Prostate gland (tissue), 2 donors: ENCODE results near the gene APLF. TPM values are rescaled to one million over a fixed set of nuclear protein-coding genes. Genes with fewer than 3 reads are reported as not detected.

Source experiments
- DNase-seq: peaks from one replicate; pipeline ENCODE4 v3.0.0-alpha.2; 2019; ENCODE audit warnings: low spot score
- H3K27ac ChIP-seq, 2 donors: fragments of 200-600 bp; sonication (generic); 2 replicates each; pipeline ENCODE4 v1.5.1; 2017 to 2019
- H3K27me3 ChIP-seq: fragments of 200-600 bp; sonication (generic); replicated peaks from 2 replicates; pipeline ENCODE4 v1.5.1; 2019; ENCODE audit not compliant: insufficient read depth
- H3K36me3 ChIP-seq, 2 donors: fragments of 200-600 bp; sonication (generic); 1 replicate in 1 of 2; 2 replicates in 1 of 2; pipeline versions ENCODE4 v1.5.1 to v1.8.1; 2017 to 2019
- H3K4me1 ChIP-seq: fragments of 200-600 bp; sonication (generic); replicated peaks from 2 replicates; pipeline ENCODE4 v1.5.1; 2019
- H3K4me3 ChIP-seq, 2 donors: fragments of 200-600 bp; sonication (generic); 2 replicates each; pipeline ENCODE4 v1.5.1; 2017 to 2019
- H3K9me3 ChIP-seq: fragments of 200-600 bp; sonication (generic); 2 replicates; pipeline ENCODE4 v1.5.1; 2017
- POLR2A ChIP-seq: fragments of 450-650 bp; IDR thresholded peaks from one replicate; pipeline ENCODE4 v1.6.1; 2016; ENCODE audit warnings: antibody characterized with exemption, mild to moderate bottlenecking
- POLR2AphosphoS5 ChIP-seq: sonication (generic); formaldehyde crosslinking; IDR thresholded peaks from one replicate; pipeline ENCODE4 v1.6.1; 2017; ENCODE audit warnings: antibody characterized with exemption
- WGBS: methylation state at CpG from one replicate; pipeline ENCODE4 v1.1.5; 2018; 5-methylcytosine and 5-hydroxymethylcytosine counted together
- intact Hi-C: fragments of 100-400 bp; cut with DNase I; formaldehyde crosslinking; loops from one replicate; pipeline ENCODE4 v1.14.2; 2022
- total RNA-seq, 2 donors: library from RNA; depleted of rRNA; stranded (reverse); fragments of >200 nt; gene quantifications; one replicate each; pipeline ENCODE4 v1.1.0, GENCODE V29; 2016
- TF ChIP-seq, protein P1 (sequence below), 4 experiments: fragments of 200-600 bp in 2 of 4; fragments of 450-650 bp in 2 of 4; sonication (generic) in 2 of 4; IDR thresholded peaks; 1 replicate in 3 of 4; 2 replicates in 1 of 4; pipeline ENCODE4 v1.5.1; 2016 to 2019; ENCODE audit warnings: antibody characterized with exemption in 4 of 4, mild to moderate bottlenecking in 2 of 4, moderate library complexity in 2 of 4

The APLF gene
- total RNA-seq, 2 donors from 2014 or later, result 7.3 to 10.2 TPM

GRCh38 chr2:68620772-68621171 is 153.4 kb downstream of the APLF start:
- H3K36me3 ChIP-seq, result no peaks in the 10 kb centered on the region
- no peak overlapping the region for H3K4me3 ChIP-seq
- H3K9me3 ChIP-seq, result no peaks in the 10 kb centered on the region
- no peaks in the 10 kb centered on the region for H3K27me3 ChIP-seq
- intact Hi-C loops, result no loop called here
- no peak for TF ChIP-seq POLR2A
- TF ChIP-seq POLR2AphosphoS5, result no peak
- TF ChIP-seq, protein P1, sequence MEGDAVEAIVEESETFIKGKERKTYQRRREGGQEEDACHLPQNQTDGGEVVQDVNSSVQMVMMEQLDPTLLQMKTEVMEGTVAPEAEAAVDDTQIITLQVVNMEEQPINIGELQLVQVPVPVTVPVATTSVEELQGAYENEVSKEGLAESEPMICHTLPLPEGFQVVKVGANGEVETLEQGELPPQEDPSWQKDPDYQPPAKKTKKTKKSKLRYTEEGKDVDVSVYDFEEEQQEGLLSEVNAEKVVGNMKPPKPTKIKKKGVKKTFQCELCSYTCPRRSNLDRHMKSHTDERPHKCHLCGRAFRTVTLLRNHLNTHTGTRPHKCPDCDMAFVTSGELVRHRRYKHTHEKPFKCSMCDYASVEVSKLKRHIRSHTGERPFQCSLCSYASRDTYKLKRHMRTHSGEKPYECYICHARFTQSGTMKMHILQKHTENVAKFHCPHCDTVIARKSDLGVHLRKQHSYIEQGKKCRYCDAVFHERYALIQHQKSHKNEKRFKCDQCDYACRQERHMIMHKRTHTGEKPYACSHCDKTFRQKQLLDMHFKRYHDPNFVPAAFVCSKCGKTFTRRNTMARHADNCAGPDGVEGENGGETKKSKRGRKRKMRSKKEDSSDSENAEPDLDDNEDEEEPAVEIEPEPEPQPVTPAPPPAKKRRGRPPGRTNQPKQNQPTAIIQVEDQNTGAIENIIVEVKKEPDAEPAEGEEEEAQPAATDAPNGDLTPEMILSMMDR (IDR thresholded peaks at IDR 0.05), result no peak
- H3K27ac ChIP-seq, result no peak overlapping the region
- no peak for DNase-seq
- H3K4me1 ChIP-seq, result no peaks in the 10 kb centered on the region

- no peak overlapping the region for H3K27ac ChIP-seq
- 95% methylated on average over 6 of the region's 6 CpGs for WGBS
- intact Hi-C loops, result no loop called here
- H3K36me3 ChIP-seq, result no peaks in the 10 kb centered on the region
- no peaks in the 10 kb centered on the region for H3K9me3 ChIP-seq
- no peaks in the 10 kb centered on the region for H3K27me3 ChIP-seq
- no peak overlapping the region for H3K4me3 ChIP-seq
- TF ChIP-seq POLR2A (no peak), POLR2AphosphoS5 (no peak)
- TF ChIP-seq, protein P1 (IDR thresholded peaks at IDR 0.05), result no peak
- DNase-seq, result no peak
- H3K4me1 ChIP-seq, result no peaks in the 10 kb centered on the region
These were observed 156.4 kb downstream of the APLF start for GRCh38 chr2:68623820-68624219.

- Histone ChIP-seq H3K4me1 (no peaks in the 10 kb centered on the region), H3K9me3 (no peaks in the 10 kb centered on the region), H3K4me3 (no peak overlapping the region), H3K36me3 (no peaks in the 10 kb centered on the region), H3K27me3 (no peaks in the 10 kb centered on the region), H3K27ac (no peak overlapping the region)
- 84% methylated on average over 3 of the region's 3 CpGs for WGBS
- no peak for TF ChIP-seq POLR2AphosphoS5
- TF ChIP-seq, protein P1 (IDR thresholded peaks at IDR 0.05), result no peak
- no peak for TF ChIP-seq POLR2A
- intact Hi-C loops, result no loop called here
- no peak for DNase-seq
These were observed 160.2 kb downstream of the APLF start for GRCh38 chr2:68627615-68628014.

Other genes with a start within 250 kb of the APLF start
- 10 to 100 TPM; 31.3 to 34.9 TPM for gene PPP3R1, start 215.1 kb upstream of the APLF start, total RNA-seq
- gene CNRIP1, start 147.6 kb upstream of the APLF start, total RNA-seq, result 10 to 100 TPM in 1 of 2 donors, 1 to 10 TPM in 1; 3.6 to 16.5 TPM
- 1 to 10 TPM in 1 of 2 donors, under 1 TPM in 1; 0.59 to 2.1 TPM for gene PLEK, start 102.3 kb upstream of the APLF start, total RNA-seq
- gene FBXO48, start 291 bp upstream of the APLF start, total RNA-seq, result under 1 TPM; 0.77 to 0.85 TPM
- under 1 TPM in 1 of 2 donors, not detected in 1; 0.40 TPM for gene PROKR1, start 176.0 kb downstream of the APLF start, total RNA-seq